Measurements from ENCODE around the gene LCLAT1.

DNA sequence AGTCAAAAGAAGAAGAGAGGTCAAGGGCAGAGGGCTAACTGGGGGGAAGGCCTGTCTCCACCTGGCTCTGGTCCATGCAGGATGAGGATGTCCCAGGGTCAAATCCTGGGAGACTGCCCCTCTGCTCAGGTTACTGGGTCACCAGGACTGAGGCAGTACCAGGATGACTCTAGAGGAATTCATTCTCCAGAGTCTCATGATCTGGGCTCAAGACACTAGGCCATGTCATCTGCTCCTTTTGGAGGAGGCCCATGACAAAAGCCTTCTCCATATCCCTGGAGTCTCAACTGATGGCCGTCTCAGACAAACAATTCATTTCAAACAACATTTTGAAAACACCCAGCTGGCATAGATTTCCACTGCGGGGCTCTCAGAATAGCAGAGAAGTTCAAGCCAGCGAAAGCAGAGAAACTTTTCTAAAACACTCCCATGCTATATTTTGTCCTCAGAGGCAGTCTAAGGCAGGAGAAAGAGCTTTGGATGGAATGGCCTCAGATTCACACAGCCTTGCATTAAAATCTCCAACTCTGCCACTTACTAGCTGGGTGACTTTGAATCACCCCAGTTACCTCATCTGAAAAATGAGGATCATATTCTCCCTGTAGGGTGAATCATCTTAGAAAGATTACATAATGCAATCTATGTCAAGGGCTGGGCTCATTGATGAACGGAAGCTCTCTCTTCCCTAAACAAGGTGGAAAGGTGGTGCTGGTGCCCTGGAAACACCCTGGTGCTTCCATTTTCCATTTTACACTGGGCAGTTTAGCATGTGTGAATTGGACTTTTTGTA is 48.8 kb upstream of the LCLAT1 start:
- TF ChIP-seq, protein P1, sequence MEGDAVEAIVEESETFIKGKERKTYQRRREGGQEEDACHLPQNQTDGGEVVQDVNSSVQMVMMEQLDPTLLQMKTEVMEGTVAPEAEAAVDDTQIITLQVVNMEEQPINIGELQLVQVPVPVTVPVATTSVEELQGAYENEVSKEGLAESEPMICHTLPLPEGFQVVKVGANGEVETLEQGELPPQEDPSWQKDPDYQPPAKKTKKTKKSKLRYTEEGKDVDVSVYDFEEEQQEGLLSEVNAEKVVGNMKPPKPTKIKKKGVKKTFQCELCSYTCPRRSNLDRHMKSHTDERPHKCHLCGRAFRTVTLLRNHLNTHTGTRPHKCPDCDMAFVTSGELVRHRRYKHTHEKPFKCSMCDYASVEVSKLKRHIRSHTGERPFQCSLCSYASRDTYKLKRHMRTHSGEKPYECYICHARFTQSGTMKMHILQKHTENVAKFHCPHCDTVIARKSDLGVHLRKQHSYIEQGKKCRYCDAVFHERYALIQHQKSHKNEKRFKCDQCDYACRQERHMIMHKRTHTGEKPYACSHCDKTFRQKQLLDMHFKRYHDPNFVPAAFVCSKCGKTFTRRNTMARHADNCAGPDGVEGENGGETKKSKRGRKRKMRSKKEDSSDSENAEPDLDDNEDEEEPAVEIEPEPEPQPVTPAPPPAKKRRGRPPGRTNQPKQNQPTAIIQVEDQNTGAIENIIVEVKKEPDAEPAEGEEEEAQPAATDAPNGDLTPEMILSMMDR (optimal IDR thresholded peaks at IDR 0.05 in 1 of 3, IDR thresholded peaks at IDR 0.05 in 1 of 3, conservative IDR thresholded peaks at IDR 0.05 in 1 of 3; ENCODE audit: extremely low read depth in 1 of 3, insufficient read depth in 2 of 3, low read length in 3 of 3), result no peak
- TF ChIP-seq EZH2 (IDR thresholded peaks at IDR 0.05; ENCODE audit: low read length), result no peak
